HL-60/S4 treated with phorbol 12-myristate 13-acetate at 8.2 ng/mL for 4 days and 3 days (cell line): ENCODE data around the gene FUNDC2.

ENCODE experiments used
- in situ Hi-C: fragments of 300-500 bp; cut with MboI; formaldehyde crosslinking; loops from 2 replicates; pipeline ENCODE4 v1.15.0; 2022; ENCODE audit warnings: low sequenced_read_pairs

Gene FUNDC2

GRCh38 chrX:155023907-155024833 lies 2.5 kb upstream of the FUNDC2 start:
- in situ Hi-C loops, result no loop called here

- in situ Hi-C loops, result no loop called here
Measured at GRCh38 chrX:155026420-155026726, 271 bp upstream of the FUNDC2 start.

GRCh38 chrX:155027509-155028066 lies 944 bp downstream of the FUNDC2 start:
- in situ Hi-C loops, result no loop called here

GRCh38 chrX:155028129-155028528 lies 1.5 kb downstream of the FUNDC2 start:
- in situ Hi-C loops, result no loop called here

GRCh38 chrX:155028877-155029291 lies 2.2 kb downstream of the FUNDC2 start:
- in situ Hi-C loops, result no loop called here

GRCh38 chrX:155031657-155032056 lies 5.0 kb downstream of the FUNDC2 start:
- in situ Hi-C loops, result no loop called here

GRCh38 chrX:155035688-155036087 lies 9.0 kb downstream of the FUNDC2 start:
- in situ Hi-C loops, result no loop called here

GRCh38 chrX:155046129-155046810 lies 19.6 kb downstream of the FUNDC2 start:
- in situ Hi-C loops, result no loop called here

- in situ Hi-C loops, result no loop called here
Measured at GRCh38 chrX:155046811-155047528, 20.3 kb downstream of the FUNDC2 start.

GRCh38 chrX:155048977-155049619 lies 22.5 kb downstream of the FUNDC2 start:
- in situ Hi-C loops, result no loop called here

- in situ Hi-C loops, result no loop called here
Measured at GRCh38 chrX:155052738-155053498, 26.3 kb downstream of the FUNDC2 start.

- in situ Hi-C loops, result no loop called here
Measured at GRCh38 chrX:155053656-155054055, 27.0 kb downstream of the FUNDC2 start.

GRCh38 chrX:155054255-155054654 lies 27.6 kb downstream of the FUNDC2 start:
- in situ Hi-C loops, result no loop called here

- in situ Hi-C loops, result no loop called here
Measured at GRCh38 chrX:155055494-155055893, 28.9 kb downstream of the FUNDC2 start.

- in situ Hi-C loops, result no loop called here
Measured at GRCh38 chrX:155056471-155056870, 29.8 kb downstream of the FUNDC2 start.

- in situ Hi-C loops, result no loop called here
Measured at GRCh38 chrX:155056877-155057792, 30.5 kb downstream of the FUNDC2 start.

- in situ Hi-C loops, result no loop called here
Measured at GRCh38 chrX:155061760-155062159, 35.1 kb downstream of the FUNDC2 start.

GRCh38 chrX:155065035-155065734 lies 38.5 kb downstream of the FUNDC2 start:
- in situ Hi-C loops, result no loop called here
